Vagina (tissue), 2 donors: Measurements from ENCODE around the gene EHBP1.

Experiments
- CTCF ChIP-seq, 3 experiments: fragments of 450-650 bp in 2 of 3; fragments of 200-600 bp in 1 of 3; sonication (generic) in 1 of 3; IDR thresholded peaks; one replicate each; pipeline ENCODE4 v1.5.1; 2017 to 2019; ENCODE audit warnings: antibody characterized with exemption in 3 of 3, mild to moderate bottlenecking in 2 of 3, moderate library complexity in 2 of 3
- POLR2A ChIP-seq, 2 donors: fragments of 450-650 bp; IDR thresholded peaks; one replicate each; pipeline ENCODE4 v1.6.1; 2017; ENCODE audit warnings: antibody characterized with exemption in 2 of 2, mild to moderate bottlenecking in 2 of 2, moderate library complexity in 2 of 2
- POLR2AphosphoS5 ChIP-seq, 2 donors: sonication (generic); formaldehyde crosslinking; IDR thresholded peaks; one replicate each; pipeline ENCODE4 v1.9.0; 2017; ENCODE audit warnings: antibody characterized with exemption in 2 of 2, mild to moderate bottlenecking in 2 of 2, low read depth in 1 of 2; ENCODE audit not compliant: insufficient read depth in 1 of 2

- TF ChIP-seq POLR2A (IDR thresholded peaks at IDR 0.05) (no peak), CTCF (IDR thresholded peaks at IDR 0.05) (no peak), POLR2AphosphoS5 (IDR thresholded peaks at IDR 0.05; ENCODE audit: insufficient read depth in 1 of 2, low read depth in 1 of 2) (no peak)
These were observed 51.5 kb downstream of the EHBP1 start for GRCh38 chr2:62757029-62757428.
